ENCODE measurements around the gene EXD2. TPM values are rescaled to one million over a fixed set of nuclear protein-coding genes. Genes with fewer than 3 reads are reported as not detected.

The EXD2 gene
- total and polyA plus RNA-seq, 5 donors, result 12.0 to 22.1 (median 18.8) TPM

- Histone ChIP-seq H3K9me3 (ENCODE audit: control insufficient read depth, low read length) (no peaks in the 10 kb centered on the region), H3K27me3 (ENCODE audit: control insufficient read depth, insufficient read depth) (no peaks in the 10 kb centered on the region), H3K4me3 (ENCODE audit: low read length) (no peak overlapping the region), H3K4me1 (ENCODE audit: control insufficient read depth, insufficient read depth, low read length) (peaks cover 13% of the 10 kb centered on the region), H3K27ac (ENCODE audit: low read length) (no peak overlapping the region)
- no peak for DNase-seq
- 57% methylated on average over 5 of the region's 5 CpGs for WGBS
- intact Hi-C loops (cut with DNase I), result no loop called here
- ATAC-seq, result peak in 1 of 2 donors; percentile 31
Measured at GRCh38 chr14:69291396-69291795, 100.1 kb downstream of the EXD2 start.

- H3K9me3 ChIP-seq (ENCODE audit: control insufficient read depth, low read length), result no peaks in the 10 kb centered on the region
- H3K4me1 ChIP-seq (ENCODE audit: control insufficient read depth, insufficient read depth, low read length), result peaks cover 10% of the 10 kb centered on the region
- no peak for DNase-seq
- H3K27ac ChIP-seq (ENCODE audit: low read length), result no peak overlapping the region
- intact Hi-C loops (cut with DNase I), result no loop called here
- WGBS, result 85% methylated on average over 5 of the region's 5 CpGs
- ATAC-seq, result peak in 1 of 2 donors; percentile 12
- no peaks in the 10 kb centered on the region for H3K27me3 ChIP-seq (ENCODE audit: control insufficient read depth, insufficient read depth)
- H3K4me3 ChIP-seq (ENCODE audit: low read length), result no peak overlapping the region
Measured at GRCh38 chr14:69291891-69292561, 100.7 kb downstream of the EXD2 start.

Other genes starting within 250 kb of the EXD2 start
- gene ACTN1, start 212.2 kb upstream of the EXD2 start, total RNA-seq, result 100 to 1,000 TPM; 133 to 305 (median 171) TPM
- gene ACTN1, start 212.2 kb upstream of the EXD2 start, polyA plus RNA-seq, result 80.5 TPM
- 10 to 100 TPM; 46.6 to 53.6 (median 48.0) TPM for gene DCAF5, start 38.4 kb upstream of the EXD2 start, total RNA-seq
- 22.5 TPM for gene DCAF5, start 38.4 kb upstream of the EXD2 start, polyA plus RNA-seq
- 10 to 100 TPM; 24.3 to 50.9 (median 34.0) TPM for gene GALNT16, start 68.7 kb downstream of the EXD2 start, total RNA-seq
- 33.2 TPM for gene GALNT16, start 68.7 kb downstream of the EXD2 start, polyA plus RNA-seq
- gene ERH, start 206.8 kb downstream of the EXD2 start, total RNA-seq, result 100 to 1,000 TPM; 112 to 141 (median 127) TPM
- 123 TPM for gene ERH, start 206.8 kb downstream of the EXD2 start, polyA plus RNA-seq
- gene SLC39A9, start 207.2 kb downstream of the EXD2 start, total RNA-seq, result 10 to 100 TPM; 23.7 to 34.5 (median 25.2) TPM
- 10.3 TPM for gene SLC39A9, start 207.2 kb downstream of the EXD2 start, polyA plus RNA-seq